GM21390 (cell line): Measurements from ENCODE around the gene SEPSECS.

Experiments used
- ATAC-seq: cut with Tn5 transposase; IDR thresholded peaks from one replicate; pipeline ENCODE4 v1.9.1; 2021; ENCODE audit not compliant: unreplicated experiment

Gene SEPSECS

DNA sequence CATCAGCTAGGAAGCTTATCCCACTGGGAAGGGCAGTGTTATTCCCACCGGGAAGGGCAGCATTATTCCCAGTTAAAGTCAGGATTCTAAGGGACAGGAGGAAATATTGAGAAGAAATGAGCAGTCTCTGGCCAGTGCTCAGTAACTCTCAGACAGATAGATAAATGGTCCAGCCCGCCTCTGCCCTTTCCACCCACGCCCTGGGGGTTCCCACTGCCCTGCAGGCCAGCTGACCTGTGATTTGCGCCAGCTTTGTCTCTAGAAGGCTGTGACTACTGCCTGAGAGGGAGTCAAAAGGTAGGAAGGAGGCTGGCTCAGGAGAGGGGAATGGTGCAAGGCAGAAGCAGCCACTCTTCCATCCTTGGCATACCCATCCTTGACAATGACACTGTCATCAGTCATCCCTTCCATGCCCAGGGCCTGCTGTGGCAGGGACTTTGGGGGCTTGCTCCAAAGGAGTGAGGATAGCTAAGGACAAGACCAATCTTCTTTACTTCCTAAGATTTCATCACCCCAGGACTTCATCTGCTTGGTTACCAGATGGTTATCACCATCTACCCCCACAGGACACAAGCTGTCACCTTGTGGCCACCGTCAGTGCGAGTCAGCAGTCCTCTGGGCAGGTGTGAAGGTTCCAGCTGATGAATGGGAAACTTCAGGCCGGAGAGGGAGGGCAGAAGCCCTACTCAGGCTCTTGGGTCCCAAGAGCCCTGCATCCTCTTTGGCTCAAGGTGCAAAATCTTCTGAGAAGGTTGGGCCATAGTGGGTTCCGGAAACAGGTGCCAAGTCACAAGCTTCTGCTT lies 49.5 kb downstream of the SEPSECS start:
- no peak for ATAC-seq

- ATAC-seq = no peak
These were observed 50.7 kb downstream of the SEPSECS start for GRCh38 chr4:25109511-25109910.

DNA sequence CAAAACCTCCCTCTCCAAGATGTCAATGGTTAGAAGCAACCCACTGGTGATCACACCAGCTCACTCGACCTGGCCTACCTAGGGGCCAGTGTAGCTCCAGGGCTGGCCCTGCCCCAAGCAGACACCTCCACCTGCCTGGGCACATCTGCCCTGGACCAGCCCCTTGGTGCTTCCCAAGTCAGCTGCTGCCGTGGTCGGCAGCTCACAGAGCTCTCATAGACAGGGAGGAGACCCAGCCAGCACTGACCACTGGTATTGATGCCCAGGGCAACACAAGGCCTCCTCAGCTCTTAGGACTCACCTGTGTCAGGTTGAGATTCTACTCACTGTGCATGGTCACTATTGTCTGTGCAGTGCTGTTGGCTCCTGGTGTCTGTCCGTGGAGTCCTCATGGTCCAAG lies 51.7 kb downstream of the SEPSECS start:
- no peak for ATAC-seq

DNA sequence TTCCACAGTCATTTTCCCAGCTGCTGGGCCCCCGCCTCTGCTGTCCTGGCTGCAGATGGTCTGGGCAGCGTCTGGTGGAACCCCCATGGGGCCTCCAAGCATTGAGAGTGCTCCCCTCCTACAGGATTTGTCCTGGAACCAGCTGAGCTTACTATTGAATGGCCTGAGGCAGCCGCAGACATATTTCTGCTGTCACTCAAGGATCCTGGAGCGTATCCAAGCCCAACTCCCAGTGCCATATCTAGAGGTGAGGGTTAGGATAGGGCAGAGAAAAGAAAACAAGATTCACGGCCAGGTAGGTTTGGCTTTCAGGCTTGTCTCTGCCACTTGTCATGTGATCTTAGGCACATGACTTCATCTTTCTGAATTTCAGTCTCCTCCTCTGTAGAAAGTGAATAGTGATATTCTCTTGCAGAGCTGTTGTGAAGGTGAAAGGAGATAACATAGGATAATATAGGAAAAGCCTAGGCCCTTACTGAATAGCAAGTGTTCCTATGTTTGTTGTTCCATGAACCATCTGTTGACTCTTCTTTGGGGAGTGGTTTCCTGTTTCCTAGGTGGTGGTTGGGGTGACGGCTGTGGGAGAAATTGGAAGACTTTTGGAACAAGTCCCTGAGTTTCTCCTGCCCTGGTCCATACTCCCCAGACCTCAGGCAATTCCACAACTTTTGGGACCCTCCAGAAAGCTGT lies 52.3 kb downstream of the SEPSECS start:
- ATAC-seq = no peak

GRCh38 chr4:25106363-25107151 lies 53.7 kb downstream of the SEPSECS start:
- ATAC-seq = no peak

- ATAC-seq = no peak
These were observed 55.7 kb downstream of the SEPSECS start for GRCh38 chr4:25104591-25104990.

- ATAC-seq = no peak
These were observed 56.8 kb downstream of the SEPSECS start for GRCh38 chr4:25103418-25103817.

GRCh38 chr4:25101836-25102235 lies 58.4 kb downstream of the SEPSECS start:
- no peak for ATAC-seq

DNA sequence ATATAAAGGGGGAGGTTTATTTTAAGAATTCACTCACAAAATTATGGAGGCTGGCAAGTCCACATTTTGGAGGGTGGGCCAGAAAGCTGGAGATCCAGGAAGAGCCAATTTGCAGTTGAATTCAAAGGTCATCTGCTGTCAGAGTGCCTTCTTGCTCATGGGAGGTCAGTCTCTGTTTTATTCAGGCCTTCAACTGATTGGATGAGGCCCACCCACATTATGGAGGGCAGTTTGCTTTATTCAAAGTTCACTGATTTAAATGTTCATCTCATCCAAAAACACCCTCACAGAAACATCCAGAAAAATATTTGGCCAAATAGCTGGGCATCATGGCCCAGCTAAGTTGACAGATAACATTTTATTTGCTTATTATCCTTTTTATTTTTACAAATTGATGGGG lies 59.5 kb downstream of the SEPSECS start:
- no peak for ATAC-seq

- no peak for ATAC-seq
These were observed 60.2 kb downstream of the SEPSECS start for GRCh38 chr4:25100021-25100555.

- no peak for ATAC-seq
These were observed 61.0 kb downstream of the SEPSECS start for GRCh38 chr4:25098964-25099891.

- no peak for ATAC-seq
These were observed 63.2 kb downstream of the SEPSECS start for GRCh38 chr4:25096981-25097443.

DNA sequence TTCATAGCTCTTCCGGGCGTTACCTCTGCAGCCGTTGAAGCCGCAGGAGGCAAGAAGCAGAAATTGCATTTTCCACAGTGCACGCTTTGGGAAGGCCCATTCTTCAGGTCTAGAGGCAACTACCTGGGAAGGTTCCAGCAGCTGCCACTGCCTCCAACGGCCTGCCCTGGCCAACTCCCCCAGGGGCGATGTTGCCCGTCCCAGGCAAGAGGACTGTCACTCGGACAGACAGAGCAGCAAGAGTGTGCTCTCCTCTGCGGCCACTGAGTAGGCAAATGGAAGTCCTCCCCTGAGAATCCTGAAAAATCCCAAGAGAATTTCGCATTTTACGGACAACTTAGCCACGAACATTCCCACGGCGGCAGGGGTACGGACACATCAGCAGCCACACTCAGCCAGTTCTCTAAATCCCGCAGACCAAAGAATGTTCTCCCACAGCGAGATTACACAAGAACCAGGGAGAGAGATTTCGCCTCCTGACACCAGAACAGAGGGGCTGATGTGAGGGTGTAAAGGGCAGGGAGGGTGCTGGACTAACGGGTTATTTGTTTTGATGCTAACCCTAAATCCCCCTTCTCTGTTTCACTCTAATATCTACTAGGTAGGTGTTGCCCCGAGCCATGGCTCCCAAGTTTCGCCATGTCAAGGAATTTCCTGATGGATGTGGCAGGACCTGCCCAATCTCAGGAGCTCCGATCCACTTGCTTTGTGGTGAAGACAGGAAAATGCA lies 63.8 kb downstream of the SEPSECS start:
- ATAC-seq = no peak

- no peak for ATAC-seq
These were observed 64.4 kb downstream of the SEPSECS start for GRCh38 chr4:25095837-25096236.

DNA sequence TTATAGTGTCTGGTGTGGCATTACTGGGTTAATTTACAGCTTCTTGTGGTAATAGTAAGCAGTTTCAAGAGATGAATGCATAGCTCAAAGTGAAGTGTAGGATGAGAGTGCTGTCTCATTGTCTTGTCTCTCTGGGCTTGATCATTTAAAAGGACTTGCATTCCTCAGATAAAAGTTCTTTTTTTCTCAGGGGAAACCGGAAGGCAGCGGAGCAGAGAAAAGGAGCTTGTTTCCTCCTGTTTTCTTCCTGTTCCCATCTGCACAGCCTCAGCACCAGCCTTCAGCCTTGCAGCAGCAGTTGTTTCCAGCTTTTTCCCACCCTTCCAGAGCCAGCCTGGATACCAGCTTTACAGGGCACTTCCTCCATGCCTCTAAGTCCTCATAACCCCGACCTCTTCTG lies 68.1 kb downstream of the SEPSECS start:
- ATAC-seq = no peak

DNA sequence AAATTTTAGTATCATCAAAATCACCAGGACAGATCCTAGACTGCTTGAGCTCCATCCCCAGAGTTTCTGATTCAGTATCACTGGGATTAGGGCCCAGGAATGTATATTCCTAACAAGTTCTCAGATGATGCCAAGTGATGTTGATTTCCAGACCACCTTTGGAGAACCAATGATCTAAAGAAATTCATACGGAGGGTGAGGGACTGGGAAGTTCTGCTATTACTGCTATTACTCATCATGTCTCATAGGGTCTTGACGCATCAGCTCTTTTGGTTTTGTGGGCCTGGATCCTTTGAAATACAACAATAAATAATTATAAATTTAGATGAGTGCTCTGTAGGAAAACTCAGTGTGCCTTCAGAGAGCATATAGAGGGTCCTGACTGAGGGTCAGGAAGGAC lies 69.7 kb downstream of the SEPSECS start:
- ATAC-seq = no peak

DNA sequence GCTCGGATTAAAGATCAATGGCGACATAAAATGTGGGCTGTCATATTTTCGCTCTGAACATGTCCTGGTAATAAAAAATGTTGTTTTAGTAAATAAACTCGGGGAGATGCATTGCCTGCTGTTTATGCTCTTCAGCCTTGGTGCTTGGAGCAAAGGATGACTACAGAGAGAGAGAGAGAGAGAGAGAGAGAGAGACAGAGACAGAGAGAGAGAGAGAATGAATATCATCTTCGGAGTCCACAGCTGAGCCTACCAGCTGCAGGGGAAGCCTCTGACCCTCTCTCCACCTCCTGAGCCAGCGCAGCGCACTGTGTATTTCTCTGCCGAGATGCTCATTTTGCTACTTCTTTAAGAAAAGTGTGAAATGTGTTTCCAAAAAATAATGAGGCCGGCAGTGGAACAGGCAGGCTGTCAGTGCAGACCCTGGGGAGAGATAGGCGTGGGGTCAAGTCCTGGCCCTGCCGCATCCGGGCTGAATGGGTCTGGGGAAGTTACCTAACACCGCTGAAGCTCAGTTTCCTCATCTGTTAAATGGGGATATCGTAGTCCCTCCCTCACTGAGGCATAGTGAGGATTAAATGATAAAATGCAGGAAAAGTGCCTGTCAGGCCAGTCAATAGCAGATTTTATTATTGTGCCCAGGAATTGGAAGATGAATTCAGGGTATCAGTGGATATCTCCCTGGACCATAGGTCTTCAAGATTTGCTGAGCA lies 71.0 kb downstream of the SEPSECS start:
- ATAC-seq = no peak

DNA sequence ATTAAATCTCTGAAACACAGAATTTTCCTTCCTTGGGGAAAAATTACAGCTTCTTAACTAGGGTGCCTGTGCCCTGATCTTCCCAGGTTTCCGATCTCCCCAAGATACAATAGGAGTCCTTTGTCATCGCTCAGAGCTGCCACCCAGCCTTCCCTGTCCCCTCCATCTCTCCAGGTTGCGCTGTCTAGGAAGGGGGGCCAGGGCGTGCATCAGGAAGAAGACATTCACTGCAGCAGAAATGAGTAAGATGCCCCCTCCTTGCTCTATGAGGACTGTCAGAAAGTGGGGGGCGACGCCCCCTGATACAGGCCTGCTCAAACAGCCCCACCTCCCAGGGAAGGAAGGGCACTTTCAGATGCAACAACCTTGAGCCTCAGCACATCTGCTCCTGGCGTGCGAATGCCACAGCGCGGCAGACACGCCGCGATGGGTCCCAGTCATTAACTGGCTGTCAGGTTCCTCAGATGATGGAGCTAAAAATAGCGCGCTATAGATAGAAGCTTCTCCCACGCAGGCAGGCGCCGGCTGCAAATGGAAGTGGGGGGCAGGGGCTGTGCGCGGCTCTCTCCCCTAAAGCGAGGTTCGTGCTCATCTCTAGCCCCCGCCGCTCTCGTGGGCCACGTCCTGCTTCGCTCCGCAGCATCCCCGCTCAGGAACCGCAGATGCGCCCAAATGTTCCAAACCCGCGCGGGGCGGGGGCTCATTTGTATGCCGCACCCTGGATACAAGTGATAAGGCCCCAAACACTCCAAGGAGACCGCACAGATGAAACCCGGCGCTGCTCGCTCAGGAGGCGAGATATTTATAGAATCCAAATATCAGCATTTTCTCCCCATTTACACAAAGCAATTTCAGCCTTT lies 71.9 kb downstream of the SEPSECS start:
- ATAC-seq = no peak
